GM18517 (cell line): ENCODE results near the gene ZNHIT1.

Experiments
- ATAC-seq: cut with Tn5 transposase; IDR thresholded peaks from one replicate; pipeline ENCODE4 v1.9.1; 2021; ENCODE audit warnings: mild to moderate bottlenecking, moderate library complexity; ENCODE audit not compliant: unreplicated experiment

The ZNHIT1 gene

DNA sequence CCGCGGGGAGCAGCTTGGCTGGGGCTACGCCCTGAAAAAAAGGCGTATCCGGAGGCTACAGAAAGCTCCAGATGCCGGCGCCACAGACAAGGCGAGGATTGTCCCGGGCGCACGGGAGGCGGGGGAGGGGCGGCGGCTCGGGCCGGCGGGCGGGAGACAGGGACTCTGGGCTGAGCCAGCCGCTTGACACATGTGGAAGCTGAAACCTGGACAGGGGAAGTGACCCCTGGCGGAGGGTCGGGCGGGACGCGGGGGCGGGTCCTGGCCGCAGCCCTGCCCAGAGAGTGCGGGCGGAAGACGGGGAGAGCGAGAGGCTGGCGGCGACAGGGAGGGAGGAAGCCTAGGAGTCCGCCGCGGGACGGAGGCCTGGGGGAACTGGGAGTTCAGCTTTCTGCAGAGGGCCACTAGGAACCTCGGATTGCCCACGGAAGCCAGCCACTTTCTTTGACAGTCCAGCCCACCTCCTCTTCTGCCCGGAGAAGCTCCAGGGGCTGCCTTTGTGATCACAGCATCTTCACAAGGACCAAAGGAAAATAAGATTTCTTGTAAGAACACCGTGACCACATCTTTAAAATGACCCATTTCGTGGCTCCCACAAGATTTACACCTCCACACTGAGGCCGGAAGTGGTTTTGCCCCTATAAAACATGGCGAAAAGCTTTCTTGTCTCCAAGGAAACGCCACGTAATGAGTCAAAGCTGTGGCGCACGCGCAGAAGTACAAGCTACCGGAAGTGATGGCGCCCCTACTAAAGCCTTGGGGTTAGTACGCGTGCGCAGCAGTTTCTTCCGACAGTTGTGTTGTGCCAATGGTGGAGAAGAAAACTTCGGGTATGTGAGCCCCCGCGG, at the start of gene ZNHIT1, which contains the start of gene PLOD3:
Gene ZNHIT1, plus strand, starts transcription at position 778 of the 848 bp plus-strand sequence. Its CDS starts 31 bp downstream, at position 809.
Gene PLOD3, minus strand, starts transcription at position 194 of the 848 bp plus-strand sequence. CDS start 307 bp downstream, outside the sequence.
- peak; percentile 56 for ATAC-seq

DNA sequence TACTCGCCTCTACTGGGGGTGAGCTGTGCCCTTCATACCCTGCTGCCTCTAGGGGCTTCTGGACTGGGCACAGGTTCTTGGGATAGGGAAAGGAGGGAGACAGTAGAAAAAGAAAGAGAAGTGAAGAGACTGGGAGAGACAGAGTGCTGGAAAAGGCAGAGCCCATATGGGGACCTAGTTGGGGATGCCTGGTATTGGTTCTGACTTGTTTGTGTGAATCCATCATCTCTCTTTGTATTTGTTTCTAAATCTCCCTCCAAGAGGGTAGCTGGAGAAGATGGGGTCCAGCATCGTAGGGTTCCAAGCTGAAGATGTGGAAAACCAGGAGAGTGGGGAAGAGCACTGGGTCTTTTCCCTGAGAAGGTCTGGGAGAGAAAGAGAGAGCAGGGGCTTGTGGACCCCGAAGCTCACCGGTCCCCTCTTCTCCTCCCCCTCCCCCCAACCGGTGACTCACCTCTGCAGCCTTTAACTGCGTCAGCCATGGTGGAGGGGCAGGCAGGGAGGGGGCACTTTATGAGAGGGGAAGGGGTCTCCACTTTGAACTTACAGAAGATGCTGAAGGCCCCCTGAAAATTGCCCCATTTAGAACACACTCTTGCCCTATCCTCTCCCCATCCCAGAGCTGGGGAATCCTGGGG, 49.4 kb upstream of the ZNHIT1 start:
- no peak for ATAC-seq

DNA sequence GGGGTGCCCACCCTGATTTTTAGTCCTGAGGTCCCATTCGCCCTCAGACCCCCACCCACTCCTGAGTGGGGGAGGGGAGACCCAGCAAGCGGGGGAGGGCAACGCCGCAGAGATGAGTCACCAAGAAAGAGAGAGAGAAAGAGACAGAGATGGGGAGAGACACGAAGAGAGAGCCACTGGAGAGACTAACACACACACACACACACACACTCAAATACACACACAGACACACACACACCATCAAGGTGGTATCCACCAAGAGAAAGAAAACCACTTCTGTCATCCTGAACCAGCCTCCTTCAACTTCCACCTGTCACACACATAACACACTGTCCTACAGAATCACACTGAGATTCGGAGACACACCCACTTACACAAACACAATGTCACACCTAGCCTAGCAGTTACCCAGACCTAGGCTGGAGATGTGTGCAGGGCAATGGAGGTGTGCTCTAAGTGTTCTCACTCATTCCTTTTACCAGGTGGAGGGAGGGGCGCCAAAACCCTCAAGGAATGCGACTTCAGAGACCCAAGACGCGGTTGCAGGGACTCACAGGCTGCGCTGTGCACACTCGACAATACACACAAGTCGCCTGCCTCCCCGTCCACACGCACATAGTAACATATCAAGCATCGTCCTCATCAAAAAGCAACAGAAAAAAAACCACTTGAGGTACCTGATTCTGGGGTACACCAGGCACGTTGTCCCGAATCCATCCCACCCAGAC, 48.7 kb upstream of the ZNHIT1 start:
- ATAC-seq, result no peak

DNA sequence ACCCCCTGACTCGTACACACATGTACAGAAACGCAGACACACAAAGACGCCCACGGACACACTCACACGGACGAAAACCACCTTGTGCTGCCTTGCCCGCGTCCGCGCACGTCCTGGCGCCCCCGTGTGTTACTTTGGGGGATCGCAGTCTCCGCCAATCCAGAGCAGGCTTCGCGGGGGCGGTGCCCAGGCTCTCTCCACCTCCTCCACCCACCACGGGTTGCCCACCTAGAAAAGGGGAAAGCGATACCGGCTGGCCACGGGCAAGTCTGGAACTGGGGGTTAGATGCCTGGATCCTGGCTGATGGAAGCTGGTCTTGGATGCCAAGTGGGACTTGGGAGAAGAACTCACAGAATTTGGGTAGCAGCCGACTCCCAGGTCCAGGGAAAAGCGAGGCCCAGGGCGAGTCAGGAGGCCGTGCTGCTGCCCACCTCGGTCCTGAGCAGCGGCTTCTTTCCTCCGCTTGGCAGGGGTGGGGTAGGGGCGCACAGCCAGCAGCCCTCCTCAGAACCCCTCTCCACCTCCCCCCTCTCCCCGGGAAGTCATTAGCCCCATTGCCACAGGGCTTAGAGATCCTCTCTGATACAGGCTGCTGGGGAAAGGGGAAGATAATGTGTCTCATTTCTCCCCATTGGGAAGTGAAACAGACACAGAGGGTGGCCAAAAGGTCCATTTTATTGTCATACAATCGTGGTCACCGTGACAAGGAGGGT, 48.0 kb upstream of the ZNHIT1 start:
- ATAC-seq, result no peak

DNA sequence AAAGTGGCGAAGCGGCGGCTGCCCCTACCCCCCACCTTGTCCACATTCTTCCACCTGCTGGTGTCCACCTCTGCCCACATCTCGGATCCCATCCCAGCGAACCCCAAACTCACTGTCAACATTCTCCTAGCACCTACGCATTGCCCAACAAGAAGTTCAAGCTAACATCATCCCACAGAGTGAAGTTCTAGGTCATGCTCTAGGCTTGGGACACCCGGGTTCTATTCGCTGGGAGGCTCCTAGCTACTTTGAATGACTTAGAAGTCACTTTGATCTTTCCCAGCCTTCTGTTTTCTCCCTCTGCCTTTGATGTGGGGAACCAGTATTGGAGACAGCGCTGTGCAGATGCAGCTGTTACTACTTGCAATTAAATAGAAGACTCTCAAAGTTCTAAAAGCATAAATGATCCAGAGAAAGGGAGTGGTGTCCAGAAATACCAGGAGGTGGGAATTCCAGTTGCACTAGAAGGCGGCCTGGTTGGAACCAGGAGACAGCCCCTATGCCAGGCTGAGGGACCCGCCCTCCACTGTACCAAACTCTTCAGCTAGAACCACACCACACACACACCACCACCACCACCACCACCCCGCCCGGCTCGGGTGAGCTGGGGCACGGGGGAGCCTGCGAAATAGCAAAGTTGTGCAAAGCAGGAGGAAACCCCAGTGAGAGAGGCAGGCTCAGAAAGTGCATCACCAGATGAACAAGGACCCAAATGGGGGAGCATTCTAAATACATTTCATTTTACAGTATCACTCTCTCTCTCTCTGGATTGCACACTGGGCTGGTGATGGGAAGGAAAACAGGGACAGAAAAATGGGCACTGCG, 47.1 kb upstream of the ZNHIT1 start:
- ATAC-seq, result no peak

DNA sequence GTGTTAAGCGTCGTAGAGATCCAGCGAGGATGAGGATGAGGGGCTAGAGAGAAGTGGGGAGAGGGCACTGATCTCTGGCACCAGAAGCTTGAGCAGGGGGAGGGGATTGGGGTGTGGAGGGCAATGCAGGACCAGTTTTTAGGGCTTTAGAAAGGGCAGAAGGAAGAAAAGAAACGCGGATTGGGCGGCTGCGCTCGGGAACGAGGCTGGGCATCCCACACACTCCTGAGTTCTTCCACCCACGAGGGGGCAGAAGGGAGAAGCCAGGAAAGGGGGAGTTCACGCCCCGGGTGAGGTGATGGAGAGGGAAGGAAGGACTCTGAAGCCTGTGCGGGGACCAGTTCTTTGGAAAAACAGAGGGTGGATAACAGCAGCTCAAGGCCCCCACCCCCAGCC, 46.5 kb upstream of the ZNHIT1 start:
- ATAC-seq, result no peak

- ATAC-seq, result no peak
Measured at GRCh38 chr7:101172005-101172853, 45.7 kb upstream of the ZNHIT1 start.

- ATAC-seq, result no peak
Measured at GRCh38 chr7:101172854-101173751, 44.9 kb upstream of the ZNHIT1 start.

- ATAC-seq, result no peak
Measured at GRCh38 chr7:101173752-101174244, 44.2 kb upstream of the ZNHIT1 start.

DNA sequence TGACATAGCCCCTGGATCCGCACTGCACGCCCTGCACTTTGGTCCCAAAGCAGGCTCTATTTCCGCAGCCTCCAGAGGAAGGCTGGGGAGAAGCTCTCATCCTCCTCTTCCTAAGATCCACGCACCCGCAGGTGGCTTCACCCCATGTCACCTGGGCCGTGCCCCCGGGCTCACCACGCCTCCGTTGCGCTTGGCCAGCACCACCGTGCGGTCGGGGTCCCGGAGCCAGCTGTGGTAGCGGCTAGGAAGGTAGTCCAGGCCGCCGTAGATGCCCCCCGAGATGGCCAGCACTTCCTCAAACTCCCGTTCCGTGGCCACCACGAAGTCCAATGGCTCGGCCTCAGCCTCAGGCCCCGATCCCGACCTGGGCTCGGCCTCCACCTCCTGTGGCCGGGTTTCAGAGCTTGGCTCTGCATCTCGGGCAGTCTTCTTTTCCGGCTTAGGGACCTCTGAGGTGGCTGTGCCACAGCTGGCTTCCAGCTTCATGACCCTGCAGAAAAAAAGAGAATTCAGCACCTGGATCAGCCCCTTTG, 43.6 kb upstream of the ZNHIT1 start:
- no peak for ATAC-seq

DNA sequence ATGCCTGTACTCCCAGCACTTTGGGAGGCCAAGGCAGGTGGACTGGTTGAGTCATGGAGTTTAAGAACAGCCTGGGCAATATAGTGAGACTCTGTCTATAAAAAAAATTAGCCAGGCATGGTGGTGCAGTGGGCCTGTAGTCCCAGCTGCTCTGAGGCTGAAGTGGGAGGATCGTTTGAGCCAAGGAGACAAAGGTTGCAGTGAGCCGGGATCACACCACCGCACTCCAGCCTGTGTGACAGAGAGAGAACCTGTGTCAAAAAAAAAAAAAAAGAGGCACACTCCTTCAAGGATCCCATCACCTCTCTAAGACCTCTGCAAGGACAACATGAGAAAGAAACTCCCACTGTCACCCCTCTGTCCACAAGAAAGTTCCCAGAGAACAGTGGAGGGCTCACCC, 42.3 kb upstream of the ZNHIT1 start:
- no peak for ATAC-seq

DNA sequence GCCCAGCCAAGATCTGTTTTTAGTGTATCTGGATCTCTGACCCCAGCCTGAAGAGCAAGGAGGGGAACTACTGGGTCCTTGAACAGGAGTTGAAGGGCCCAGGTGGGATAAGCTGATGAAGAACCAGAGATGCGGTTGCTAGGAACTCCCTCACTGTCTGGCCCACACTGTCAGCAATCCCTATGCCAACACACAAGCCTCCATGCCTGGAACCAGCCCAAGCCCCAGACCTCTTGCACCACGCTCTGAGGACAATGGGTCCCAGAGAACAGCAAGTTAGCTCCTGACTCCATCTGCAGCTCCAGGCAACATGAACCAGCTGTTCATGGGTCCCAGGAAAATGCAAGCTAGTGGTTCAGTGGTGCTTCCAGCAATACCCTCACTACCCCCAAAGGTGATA, 40.3 kb upstream of the ZNHIT1 start:
- ATAC-seq, result no peak

GRCh38 chr7:101179117-101179516, 38.8 kb upstream of the ZNHIT1 start:
- no peak for ATAC-seq

- ATAC-seq, result no peak
Measured at GRCh38 chr7:101179713-101180112, 38.3 kb upstream of the ZNHIT1 start.

DNA sequence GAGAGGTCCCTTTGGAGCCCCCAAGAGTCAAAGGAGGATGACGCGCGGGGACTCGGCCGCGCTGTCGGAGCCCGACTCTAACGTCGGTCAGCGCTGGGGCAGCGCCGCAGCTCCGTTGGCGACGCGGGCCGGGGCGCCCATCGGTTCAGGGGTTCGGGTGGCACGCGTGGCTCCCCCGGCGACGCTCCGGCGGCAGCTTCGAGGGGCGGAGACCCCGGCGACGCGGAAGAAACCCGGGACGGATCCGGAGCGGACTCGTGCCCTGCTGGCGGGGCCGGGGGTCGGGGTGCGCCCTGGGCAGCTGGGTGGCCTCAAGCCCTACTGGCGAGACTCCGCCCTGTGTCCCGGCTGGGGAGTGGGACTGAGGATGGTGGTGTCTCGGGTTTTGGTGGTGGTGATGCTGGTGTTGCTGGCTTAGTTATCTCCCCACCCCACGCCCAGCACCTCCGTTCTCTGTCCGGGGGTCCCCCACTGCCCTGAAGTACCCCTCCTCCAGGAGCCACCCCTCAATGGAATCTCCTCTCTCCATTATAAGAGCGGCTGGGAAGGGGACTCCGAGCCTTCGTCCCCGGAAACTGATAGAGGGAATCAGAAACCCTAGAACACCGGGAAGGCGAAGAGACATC, 37.7 kb upstream of the ZNHIT1 start, which contains the start of gene NAT16:
Gene NAT16, minus strand, starts transcription at position 164 of the 626 bp plus-strand sequence. CDS start 5,486 bp downstream, outside the sequence.
- no peak for ATAC-seq

- no peak for ATAC-seq
Measured at GRCh38 chr7:101185258-101185839, 32.6 kb upstream of the ZNHIT1 start.

DNA sequence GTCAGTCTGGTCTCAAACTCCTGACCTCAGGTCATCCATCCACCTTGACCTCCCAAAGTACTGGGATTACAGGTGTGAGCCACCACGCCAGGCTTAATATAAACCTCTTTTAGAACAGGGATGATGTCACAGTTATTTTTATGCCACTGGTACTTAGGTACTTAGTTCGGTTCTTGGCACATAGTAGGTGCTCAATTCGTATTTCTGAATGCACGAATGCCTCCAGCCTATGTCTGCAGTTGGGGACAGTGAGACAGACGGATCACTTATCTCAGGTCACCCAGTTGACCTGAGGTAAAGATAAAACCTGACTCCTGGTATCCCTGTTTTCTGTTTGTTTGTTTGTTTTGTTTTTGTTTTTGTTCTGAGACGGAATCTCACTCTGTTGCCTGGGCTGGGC, 31.8 kb upstream of the ZNHIT1 start:
- no peak for ATAC-seq
